HG03521 (cell line): ENCODE data around the gene FAM32A.

Experiments
- ATAC-seq: cut with Tn5 transposase; IDR thresholded peaks from one replicate; pipeline ENCODE4 v1.9.1; 2021; ENCODE audit warnings: mild to moderate bottlenecking, moderate library complexity; ENCODE audit not compliant: unreplicated experiment

The FAM32A gene

GRCh38 chr19:16185123-16185767 lies at the start of gene FAM32A:
TSS of gene FAM32A (plus strand) at chr19:16185410. CDS start at chr19:16185443, 33 bp downstream.
- ATAC-seq, result peak; percentile 84

GRCh38 chr19:16135430-16136127 lies 49.6 kb upstream of the FAM32A start:
- no peak for ATAC-seq

- ATAC-seq, result no peak
These were observed 48.8 kb upstream of the FAM32A start for GRCh38 chr19:16136185-16136999.

- ATAC-seq, result no peak
These were observed 45.5 kb upstream of the FAM32A start for GRCh38 chr19:16139752-16140151.

- ATAC-seq, result no peak
These were observed 44.2 kb upstream of the FAM32A start for GRCh38 chr19:16141043-16141442.

- ATAC-seq, result no peak
These were observed 43.1 kb upstream of the FAM32A start for GRCh38 chr19:16142032-16142580.

GRCh38 chr19:16143399-16144215 lies 41.6 kb upstream of the FAM32A start, which contains the start of gene HSH2D:
TSS of gene HSH2D (plus strand) at chr19:16143685. CDS start at chr19:16148751, 5,066 bp downstream.
- ATAC-seq, result peak; percentile 53

GRCh38 chr19:16144216-16144581 lies 41.0 kb upstream of the FAM32A start:
- ATAC-seq, result no peak

- no peak for ATAC-seq
These were observed 39.1 kb upstream of the FAM32A start for GRCh38 chr19:16146112-16146511.

GRCh38 chr19:16148443-16149229 lies 36.6 kb upstream of the FAM32A start:
- ATAC-seq, result no peak

- no peak for ATAC-seq
These were observed 31.5 kb upstream of the FAM32A start for GRCh38 chr19:16153582-16154336.

GRCh38 chr19:16154557-16154956 lies 30.7 kb upstream of the FAM32A start:
- no peak for ATAC-seq

GRCh38 chr19:16155128-16155527 lies 30.1 kb upstream of the FAM32A start:
- ATAC-seq, result no peak

GRCh38 chr19:16156904-16157303 lies 28.3 kb upstream of the FAM32A start:
- no peak for ATAC-seq

GRCh38 chr19:16157601-16158000 lies 27.6 kb upstream of the FAM32A start:
- ATAC-seq, result no peak

- ATAC-seq, result no peak
These were observed 25.6 kb upstream of the FAM32A start for GRCh38 chr19:16159655-16160054.

- ATAC-seq, result no peak
These were observed 24.7 kb upstream of the FAM32A start for GRCh38 chr19:16160445-16160942.

- ATAC-seq, result no peak
These were observed 24.2 kb upstream of the FAM32A start for GRCh38 chr19:16160943-16161560.
